H9 (cell line): Measurements from ENCODE around the gene CD79A. TPM values are rescaled to one million over a fixed set of nuclear protein-coding genes. Genes with fewer than 3 reads are reported as not detected.
A peak's percentile ranks its signal among the peaks of the same experiment; 100 is the strongest.

Experiments used
- DNase-seq: peaks from one replicate; pipeline ENCODE4 v3.0.0-alpha.2; 2017
- H2AFZ ChIP-seq: one replicate; pipeline ENCODE4 v1.6.1; 2013; ENCODE audit warnings: mild to moderate bottlenecking, low read length, control low read depth, moderate library complexity
- H2AK5ac ChIP-seq: 2 replicates; pipeline ENCODE4 v1.6.1; 2013; ENCODE audit warnings: low read length, control low read depth, mixed read lengths; ENCODE audit not compliant: insufficient read length
- H2BK120ac ChIP-seq: one replicate; pipeline ENCODE4 v1.6.1; 2013; ENCODE audit warnings: low read depth, mild to moderate bottlenecking, low read length, control low read depth, inconsistent platforms; ENCODE audit not compliant: poor library complexity, severe bottlenecking
- H2BK12ac ChIP-seq: 2 replicates; pipeline ENCODE4 v1.6.1; 2013; ENCODE audit warnings: low read length, control low read depth, mixed read lengths, low read depth; ENCODE audit not compliant: insufficient read length
- H2BK15ac ChIP-seq: 2 replicates; pipeline ENCODE4 v1.6.1; 2013; ENCODE audit warnings: low read depth, low read length, control low read depth
- H2BK20ac ChIP-seq: one replicate; pipeline ENCODE4 v1.6.1; 2013; ENCODE audit warnings: low read depth, mild to moderate bottlenecking, low read length, control low read depth, inconsistent platforms; ENCODE audit not compliant: poor library complexity, severe bottlenecking
- H2BK5ac ChIP-seq: 2 replicates; pipeline ENCODE4 v1.6.1; 2013; ENCODE audit warnings: low read length, control low read depth, mixed read lengths; ENCODE audit not compliant: insufficient read length
- H3K14ac ChIP-seq: 2 replicates; pipeline ENCODE4 v1.6.1; 2013; ENCODE audit warnings: low read length, control low read depth; ENCODE audit not compliant: insufficient read depth
- H3K18ac ChIP-seq: 2 replicates; pipeline ENCODE4 v1.6.1; 2013; ENCODE audit warnings: low read depth, mild to moderate bottlenecking, mixed read lengths, low read length, control low read depth; ENCODE audit not compliant: insufficient read length
- H3K23ac ChIP-seq: 2 replicates; pipeline ENCODE4 v1.6.1; 2013; ENCODE audit warnings: low read length, control low read depth, mixed read lengths, low read depth; ENCODE audit not compliant: insufficient read length
- H3K23me2 ChIP-seq: 2 replicates; pipeline ENCODE4 v1.6.1; 2013; ENCODE audit warnings: low read depth, mild to moderate bottlenecking, mixed read lengths, low read length, control low read depth; ENCODE audit not compliant: insufficient read length, poor library complexity, severe bottlenecking
- H3K27ac ChIP-seq: 2 replicates; pipeline ENCODE4 v1.5.1; 2013; ENCODE audit warnings: low read length, control low read depth, mixed read lengths, low read depth; ENCODE audit not compliant: insufficient read length
- H3K27me3 ChIP-seq: 2 replicates; pipeline ENCODE4 v1.6.1; 2013; ENCODE audit warnings: low read length, control low read depth, inconsistent platforms; ENCODE audit not compliant: insufficient read depth
- H3K4ac ChIP-seq: 2 replicates; pipeline ENCODE4 v1.6.1; 2013; ENCODE audit warnings: low read depth, mild to moderate bottlenecking, control low read depth, inconsistent platforms, low read length, moderate library complexity
- H3K4me1 ChIP-seq: 2 replicates; pipeline ENCODE4 v1.6.1; 2013; ENCODE audit warnings: low read length, control low read depth, inconsistent platforms; ENCODE audit not compliant: insufficient read depth
- H3K4me2 ChIP-seq: 2 replicates; pipeline ENCODE4 v1.6.1; 2013; ENCODE audit warnings: low read length, control low read depth, mixed read lengths; ENCODE audit not compliant: insufficient read length, insufficient read depth
- H3K56ac ChIP-seq: 2 replicates; pipeline ENCODE4 v1.6.1; 2013; ENCODE audit warnings: low read depth, mild to moderate bottlenecking, mixed read lengths, low read length, control low read depth; ENCODE audit not compliant: insufficient read length
- H3K79me1 ChIP-seq: 2 replicates; pipeline ENCODE4 v1.6.1; 2013; ENCODE audit warnings: low read depth, mild to moderate bottlenecking, moderate library complexity, low read length, control low read depth, inconsistent platforms; ENCODE audit not compliant: insufficient read depth, poor library complexity, severe bottlenecking
- H3K79me2 ChIP-seq: 2 replicates; pipeline ENCODE4 v1.6.1; 2013; ENCODE audit warnings: low read length, control low read depth, inconsistent platforms; ENCODE audit not compliant: insufficient read depth
- H3K9ac ChIP-seq: 2 replicates; pipeline ENCODE4 v1.6.1; 2013; ENCODE audit warnings: low read length, control low read depth, mixed read lengths; ENCODE audit not compliant: insufficient read length; ENCODE audit errors: extremely low read depth
- H3K9me3 ChIP-seq: one replicate; pipeline ENCODE4 v1.6.1; 2013; ENCODE audit warnings: low read depth, low read length, inconsistent platforms; ENCODE audit not compliant: control insufficient read depth
- H3T11ph ChIP-seq: one replicate; pipeline ENCODE4 v1.6.1; 2013; ENCODE audit warnings: mild to moderate bottlenecking, low read length, control low read depth, inconsistent platforms
- H4K20me1 ChIP-seq: one replicate; pipeline ENCODE4 v1.6.1; 2013; ENCODE audit not compliant: control insufficient read depth, insufficient read length, insufficient read depth
- H4K5ac ChIP-seq: 2 replicates; pipeline ENCODE4 v1.6.1; 2013; ENCODE audit warnings: low read depth, mild to moderate bottlenecking, mixed read lengths, low read length, control low read depth; ENCODE audit not compliant: insufficient read length
- H4K8ac ChIP-seq: replicated peaks from 2 replicates; pipeline ENCODE4 v1.6.1; 2013; ENCODE audit warnings: low read length, control low read depth, mixed read lengths, low read depth; ENCODE audit not compliant: insufficient read length
- H4K91ac ChIP-seq: 2 replicates; pipeline ENCODE4 v1.6.1; 2013; ENCODE audit warnings: low read depth, mild to moderate bottlenecking, moderate library complexity, mixed read lengths, low read length, control low read depth; ENCODE audit not compliant: insufficient read length
- H3K27ac Mint-ChIP-seq, 3 experiments: 2 replicates in 2 of 3; 3 replicates in 1 of 3; pipeline ENCODE4 v1.8.0; 2020 to 2021; ENCODE audit warnings: mixed read lengths in 3 of 3, mild to moderate bottlenecking in 1 of 3, moderate library complexity in 1 of 3
- H3K27me3 Mint-ChIP-seq: 2 replicates; pipeline ENCODE4 v1.8.0; 2021; ENCODE audit warnings: low read depth, mild to moderate bottlenecking, moderate library complexity, mixed read lengths
- H3K36me3 Mint-ChIP-seq, 3 experiments: 2 replicates in 2 of 3; 3 replicates in 1 of 3; pipeline ENCODE4 v1.8.0; 2020 to 2021; ENCODE audit warnings: low read depth in 3 of 3, mixed read lengths in 3 of 3; ENCODE audit not compliant: insufficient read depth in 1 of 3
- H3K4me1 Mint-ChIP-seq, 2 experiments: 2 replicates each; pipeline ENCODE4 v1.8.0; 2020; ENCODE audit warnings: mixed read lengths in 2 of 2
- H3K4me3 Mint-ChIP-seq, 2 experiments: 2 replicates in 1 of 2; 3 replicates in 1 of 2; pipeline ENCODE4 v1.8.0; 2020 to 2021; ENCODE audit warnings: mild to moderate bottlenecking in 2 of 2, mixed read lengths in 2 of 2, moderate library complexity in 1 of 2
- H3K9me3 Mint-ChIP-seq, 2 experiments: 2 replicates in 1 of 2; 3 replicates in 1 of 2; pipeline ENCODE4 v1.8.0; 2020; ENCODE audit warnings: mild to moderate bottlenecking in 2 of 2, mixed read lengths in 2 of 2, moderate library complexity in 1 of 2
- CTCF ChIP-seq: fragments of 200-600 bp; sonication (generic); conservative IDR thresholded peaks from 3 replicates; pipeline ENCODE4 v1.8.0; 2021; ENCODE audit warnings: antibody characterized with exemption, mild to moderate bottlenecking
- WGBS: extraction: QIAGEN DNeasy Blood & Tissue Kit; methylation state at CpG from one replicate; pipeline ENCODE4 v1.1.7; 2013; ENCODE audit warnings: missing lambda C conversion rate, low lambda C conversion rate, mixed read lengths; ENCODE audit not compliant: insufficient read length; ENCODE audit errors: extremely low coverage; 5-methylcytosine and 5-hydroxymethylcytosine counted together
- total RNA-seq: library from RNA; stranded (reverse); gene quantifications from 2 replicates; pipeline ENCODE4 v1.2.1, GENCODE V29; 2021

CD79A gene
- total RNA-seq, 1 experiment from 2014 or later = 0.22 TPM

- no peak overlapping the region for H3K14ac ChIP-seq
- DNase-seq = no peak
- Mint-ChIP-seq H3K4me3 (no peak overlapping the region), H3K27me3 (peaks cover 11% of the 10 kb centered on the region), H3K36me3 (peaks cover 26 to 47% (median 44%) of the 10 kb centered on the region in 3 experiments), H3K4me1 (peaks cover 4 to 10% of the 10 kb centered on the region in 2 experiments; a peak in 3 of 4 replicates), H3K9me3 (no peaks in the 10 kb centered on the region), H3K27ac (peak overlapping the region; percentile 7 to 90 (median 86); a peak in 5 of 7 replicates)
- no peak overlapping the region for H3K4me2 ChIP-seq
- H2BK12ac ChIP-seq = no peak overlapping the region
- no peak overlapping the region for H2BK15ac ChIP-seq
- WGBS = no CpG with 5 or more reads among the region's 12 CpGs
- no peaks in the 10 kb centered on the region for H3K27me3 ChIP-seq
- peaks cover 3% of the 10 kb centered on the region for H3K79me1 ChIP-seq
- H4K5ac ChIP-seq = no peak overlapping the region
- H3K4ac ChIP-seq = no peak overlapping the region
- H3K4me1 ChIP-seq = no peaks in the 10 kb centered on the region
- H2AK5ac ChIP-seq = no peak overlapping the region
- no peaks in the 10 kb centered on the region for H3K9me3 ChIP-seq
- H3K18ac ChIP-seq = no peak overlapping the region
- H3K23me2 ChIP-seq = no peaks in the 10 kb centered on the region
- no peak overlapping the region for H3T11ph ChIP-seq
- no peaks in the 10 kb centered on the region for H4K20me1 ChIP-seq
- H2AFZ ChIP-seq = no peak overlapping the region
- no peak overlapping the region for H2BK5ac ChIP-seq
- no peak overlapping the region for H3K27ac ChIP-seq
- no peak overlapping the region for H3K56ac ChIP-seq
- no peak overlapping the region for H4K8ac ChIP-seq
- no peak overlapping the region for H2BK20ac ChIP-seq
- no peak overlapping the region for H3K23ac ChIP-seq
- TF ChIP-seq CTCF = no peak
- no peaks in the 10 kb centered on the region for H3K79me2 ChIP-seq
- H4K91ac ChIP-seq = no peak overlapping the region
- no peak overlapping the region for H2BK120ac ChIP-seq
- no peak overlapping the region for H3K9ac ChIP-seq
These were observed 4.7 kb upstream of the CD79A start for GRCh38 chr19:41872384-41872774.
